HG02981 (cell line): ENCODE results near the gene MAD1L1.

Experiments used
- ATAC-seq: cut with Tn5 transposase; IDR thresholded peaks from one replicate; pipeline ENCODE4 v1.9.1; 2021; ENCODE audit warnings: mild to moderate bottlenecking, moderate library complexity; ENCODE audit not compliant: unreplicated experiment

The MAD1L1 gene

GRCh38 chr7:1965579-1966294 lies 267.0 kb downstream of the MAD1L1 start:
- no peak for ATAC-seq

- ATAC-seq = no peak
Measured at GRCh38 chr7:1964913-1965578, 267.7 kb downstream of the MAD1L1 start.

GRCh38 chr7:1964211-1964912 lies 268.4 kb downstream of the MAD1L1 start:
- ATAC-seq = no peak

- no peak for ATAC-seq
Measured at GRCh38 chr7:1963575-1963974, 269.2 kb downstream of the MAD1L1 start.

- no peak for ATAC-seq
Measured at GRCh38 chr7:1961701-1962276, 271.0 kb downstream of the MAD1L1 start.

GRCh38 chr7:1959305-1959704 lies 273.4 kb downstream of the MAD1L1 start:
- ATAC-seq = no peak

- no peak for ATAC-seq
Measured at GRCh38 chr7:1957471-1958225, 275.1 kb downstream of the MAD1L1 start.

- no peak for ATAC-seq
Measured at GRCh38 chr7:1956611-1957470, 275.9 kb downstream of the MAD1L1 start.

- ATAC-seq = no peak
Measured at GRCh38 chr7:1956141-1956540, 276.6 kb downstream of the MAD1L1 start.

- ATAC-seq = no peak
Measured at GRCh38 chr7:1954366-1955004, 278.3 kb downstream of the MAD1L1 start.

GRCh38 chr7:1953199-1954190 lies 279.2 kb downstream of the MAD1L1 start:
- no peak for ATAC-seq

GRCh38 chr7:1952781-1953180 lies 280.0 kb downstream of the MAD1L1 start:
- no peak for ATAC-seq

GRCh38 chr7:1952169-1952760 lies 280.5 kb downstream of the MAD1L1 start:
- no peak for ATAC-seq

GRCh38 chr7:1951600-1951999 lies 281.1 kb downstream of the MAD1L1 start:
- ATAC-seq = no peak

GRCh38 chr7:1951159-1951536 lies 281.6 kb downstream of the MAD1L1 start:
- no peak for ATAC-seq

GRCh38 chr7:1950452-1951158 lies 282.1 kb downstream of the MAD1L1 start:
- no peak for ATAC-seq

- ATAC-seq = no peak
Measured at GRCh38 chr7:1950066-1950451, 282.7 kb downstream of the MAD1L1 start.
